HUES6 (cell line): ENCODE measurements around the gene ANKRD50.

ENCODE experiments used
- H3K27ac ChIP-seq: 2 replicates; pipeline ENCODE4 v1.7.0; 2013; ENCODE audit warnings: low read depth, mild to moderate bottlenecking, low read length, inconsistent platforms
- H3K27me3 ChIP-seq: 2 replicates; pipeline ENCODE4 v1.6.1; 2013; ENCODE audit warnings: low read length; ENCODE audit not compliant: control insufficient read depth, insufficient read depth
- H3K36me3 ChIP-seq: 2 replicates; pipeline ENCODE4 v1.6.1; 2013; ENCODE audit warnings: low read length; ENCODE audit not compliant: control insufficient read depth, insufficient read depth
- H3K4me1 ChIP-seq: 2 replicates; pipeline ENCODE4 v1.6.1; 2013; ENCODE audit warnings: low read length; ENCODE audit not compliant: control insufficient read depth, insufficient read depth
- H3K4me3 ChIP-seq: 2 replicates; pipeline ENCODE4 v1.5.1; 2013; ENCODE audit warnings: low read depth, low read length
- H3K9ac ChIP-seq: one replicate; pipeline ENCODE4 v1.6.1; 2013; ENCODE audit warnings: mild to moderate bottlenecking, low read length
- H3K9me3 ChIP-seq: 2 replicates; pipeline ENCODE4 v1.6.1; 2013; ENCODE audit warnings: low read depth, low read length; ENCODE audit not compliant: control insufficient read depth, insufficient read depth

The ANKRD50 gene

DNA sequence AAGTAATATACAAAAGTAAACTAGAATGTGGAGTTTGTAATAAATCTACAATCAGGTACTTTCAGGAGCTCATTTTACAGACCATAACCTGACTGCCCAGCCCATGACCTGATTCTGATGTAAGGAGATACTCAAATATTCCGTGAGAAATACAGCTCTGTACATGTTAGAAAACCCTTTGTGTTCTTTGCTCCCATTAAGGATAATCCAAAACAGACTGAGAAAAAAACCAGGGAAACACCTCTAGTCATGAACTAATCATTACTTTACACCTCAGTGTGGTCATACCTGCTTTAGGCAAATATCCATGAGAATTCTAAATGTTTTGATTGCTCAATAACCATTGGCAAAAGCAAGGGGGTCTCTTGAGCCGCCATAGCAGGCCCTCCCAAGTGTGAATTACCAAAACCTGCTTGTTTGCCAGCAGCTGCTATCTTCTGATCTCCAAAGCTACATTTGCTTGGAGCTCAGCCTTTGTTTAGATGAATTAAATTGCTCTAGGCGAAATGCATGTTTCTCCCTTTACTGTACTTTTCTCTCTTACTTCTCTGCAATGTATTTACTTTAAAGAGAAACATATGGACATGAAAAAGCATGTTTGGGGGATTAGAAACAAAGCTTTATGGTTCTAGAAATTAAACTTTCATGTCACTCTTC lies 79.1 kb downstream of the ANKRD50 start:
- Histone ChIP-seq H3K4me3 (no peak overlapping the region), H3K4me1 (peaks cover 54% of the 10 kb centered on the region), H3K36me3 (no peaks in the 10 kb centered on the region), H3K27ac (no peak overlapping the region), H3K27me3 (no peaks in the 10 kb centered on the region), H3K9me3 (no peaks in the 10 kb centered on the region), H3K9ac (no peak overlapping the region)

DNA sequence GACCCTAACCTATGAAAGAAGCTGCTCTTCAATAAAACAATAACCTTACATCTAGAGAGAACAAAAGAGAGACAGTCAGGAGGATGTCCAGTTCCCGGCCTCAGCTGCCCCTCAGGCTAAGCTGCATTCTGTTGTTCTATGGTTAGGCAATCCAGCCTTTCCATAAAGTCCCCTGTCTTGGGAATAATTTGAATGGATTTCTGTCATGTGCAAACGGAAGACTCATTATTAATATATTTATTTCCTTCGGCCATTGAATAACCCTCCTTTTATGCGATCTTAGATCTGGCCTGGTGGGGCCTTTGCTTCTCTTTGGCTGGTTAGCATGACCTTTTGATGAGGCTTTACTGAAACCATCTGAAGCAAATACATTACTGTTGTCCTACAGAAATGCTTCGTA lies 80.1 kb downstream of the ANKRD50 start:
- peak overlapping the region; percentile 80; the same call in 1 of the 2 replicates for H3K27ac ChIP-seq
- H3K27me3 ChIP-seq = no peaks in the 10 kb centered on the region
- H3K4me3 ChIP-seq = no peak overlapping the region
- H3K9ac ChIP-seq = no peak overlapping the region
- H3K9me3 ChIP-seq = no peaks in the 10 kb centered on the region
- no peaks in the 10 kb centered on the region for H3K36me3 ChIP-seq
- H3K4me1 ChIP-seq = peaks cover 54% of the 10 kb centered on the region

DNA sequence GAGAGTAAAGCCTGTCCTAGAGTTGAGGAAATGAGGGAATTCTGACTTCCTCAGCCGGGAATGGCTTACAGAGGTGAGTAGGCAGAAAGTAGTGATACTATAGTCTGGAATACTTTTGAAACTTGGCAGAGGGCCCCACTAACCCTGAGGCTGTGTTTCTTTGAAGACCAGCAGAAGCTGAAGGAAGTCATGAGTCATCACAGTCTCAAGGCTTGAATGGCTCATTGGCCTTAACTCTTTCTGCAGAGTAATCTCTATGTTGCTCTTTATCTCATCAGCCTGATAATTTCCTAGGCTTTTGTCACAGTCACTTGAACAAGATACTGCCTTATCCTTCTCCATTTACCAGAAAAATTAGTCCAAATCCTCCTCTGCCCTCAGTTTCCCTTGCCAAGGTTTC lies 80.8 kb downstream of the ANKRD50 start:
- peaks cover 50% of the 10 kb centered on the region for H3K4me1 ChIP-seq

DNA sequence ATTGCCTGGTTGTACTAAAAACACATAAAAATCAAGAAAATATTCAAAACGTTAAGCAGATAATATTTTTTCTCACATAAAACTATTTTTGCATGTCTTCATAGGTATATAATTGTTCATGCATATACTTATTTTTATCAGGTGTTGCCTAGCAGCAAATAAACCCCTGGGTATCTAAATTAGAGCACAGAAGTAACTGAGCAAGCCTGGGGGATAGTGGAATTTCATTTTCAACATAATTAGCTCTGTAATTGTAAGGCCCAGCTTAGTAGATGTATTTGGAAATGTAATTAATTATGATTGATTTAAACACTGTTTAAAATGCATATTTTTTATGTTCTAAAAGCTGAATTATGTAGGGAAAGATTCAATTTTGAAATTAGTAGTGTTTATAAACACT lies 82.9 kb downstream of the ANKRD50 start:
- H3K36me3 ChIP-seq = no peaks in the 10 kb centered on the region
- peaks cover 30% of the 10 kb centered on the region for H3K4me1 ChIP-seq
- H3K9ac ChIP-seq = no peak overlapping the region
- H3K9me3 ChIP-seq = no peaks in the 10 kb centered on the region
- no peak overlapping the region for H3K27ac ChIP-seq
- H3K4me3 ChIP-seq = no peak overlapping the region
- H3K27me3 ChIP-seq = no peaks in the 10 kb centered on the region

More for the DNA sequence above, 80.8 kb downstream of the ANKRD50 start:
- H3K9ac ChIP-seq = no peak overlapping the region
- H3K4me3 ChIP-seq = no peak overlapping the region
- no peaks in the 10 kb centered on the region for H3K9me3 ChIP-seq
- H3K27me3 ChIP-seq = no peaks in the 10 kb centered on the region
- no peaks in the 10 kb centered on the region for H3K36me3 ChIP-seq
- H3K27ac ChIP-seq = peak overlapping the region; percentile 80; the same call in 1 of the 2 replicates
